Cardiac muscle cell (in vitro differentiated cells and primary cell): ENCODE results near the gene DDI1. TPM values are rescaled to one million over a fixed set of nuclear protein-coding genes. Genes with fewer than 3 reads are reported as not detected.

ENCODE experiments used
- DNase-seq, 2 donors: peaks; one replicate each; pipeline versions ENCODE4 v3.0.0 to v3.0.0-alpha.2; 2010 to 2017; ENCODE audit warnings: low read depth in 1 of 2, low spot score in 1 of 2
- H3K27ac ChIP-seq: fragments of 200-600 bp; sonication (generic); 2 replicates; pipeline ENCODE4 v1.5.1; 2016
- H3K27me3 ChIP-seq: fragments of 200-600 bp; sonication (generic); 2 replicates; pipeline ENCODE4 v1.6.0; 2016; ENCODE audit warnings: control low read depth
- H3K36me3 ChIP-seq: fragments of 200-600 bp; sonication (generic); 2 replicates; pipeline ENCODE4 v1.5.1; 2016; ENCODE audit warnings: control low read depth
- H3K4me1 ChIP-seq: fragments of 200-600 bp; sonication (generic); 2 replicates; pipeline ENCODE4 v1.8.1; 2017; ENCODE audit warnings: low read depth, mild to moderate bottlenecking, mixed run types
- H3K4me3 ChIP-seq: fragments of 200-600 bp; sonication (generic); 2 replicates; pipeline ENCODE4 v1.5.1; 2016; ENCODE audit warnings: mild to moderate bottlenecking
- H3K9me3 ChIP-seq: fragments of 200-600 bp; sonication (generic); 2 replicates; pipeline ENCODE4 v1.5.1; 2017; ENCODE audit warnings: low read depth, mild to moderate bottlenecking, control low read depth
- CTCF ChIP-seq: IDR thresholded peaks from 2 replicates; pipeline ENCODE4 v1.5.1; 2012; ENCODE audit warnings: low read depth, mild to moderate bottlenecking, low read length
- polyA plus RNA-seq: library from polyadenylated mRNA; unstranded; fragments of >200 nt; fragmentation: Nextera tagmentation; extraction: Ambion mirVana; gene quantifications from 2 replicates; pipeline ENCODE4 v1.2.1, GENCODE V29; 2016
- total RNA-seq: library from RNA; depleted of rRNA; stranded (reverse); fragments of >200 nt; gene quantifications from 2 replicates; pipeline ENCODE4 v1.2.3, GENCODE V29; 2016

The DDI1 gene
- total and polyA plus RNA-seq, 2 experiments from 2014 or later: 2.8 TPM; not detected in 1

- peak in 1 of 2 donors; percentile 74 for DNase-seq
Measured at GRCh38 chr11:104001561-104002056, 34.8 kb upstream of the DDI1 start.

GRCh38 chr11:104003491-104003890 is 32.9 kb upstream of the DDI1 start:
- no peak for TF ChIP-seq CTCF
- Histone ChIP-seq H3K4me3 (no peak overlapping the region), H3K27ac (peak overlapping the region; percentile 73), H3K9me3 (no peaks in the 10 kb centered on the region), H3K36me3 (no peaks in the 10 kb centered on the region), H3K27me3 (no peaks in the 10 kb centered on the region), H3K4me1 (peaks cover 15% of the 10 kb centered on the region)
- peak; percentile 24 to 58 for DNase-seq

More at GRCh38 chr11:104001561-104002056, 34.8 kb upstream of the DDI1 start:
- no peak for TF ChIP-seq CTCF
- Histone ChIP-seq H3K27ac (no peak overlapping the region), H3K9me3 (no peaks in the 10 kb centered on the region), H3K4me3 (no peak overlapping the region), H3K27me3 (no peaks in the 10 kb centered on the region), H3K4me1 (peaks cover 15% of the 10 kb centered on the region), H3K36me3 (no peaks in the 10 kb centered on the region)

GRCh38 chr11:104005234-104005855 is 31.1 kb upstream of the DDI1 start:
- no peaks in the 10 kb centered on the region for H3K9me3 ChIP-seq
- no peaks in the 10 kb centered on the region for H3K27me3 ChIP-seq
- no peak overlapping the region for H3K4me3 ChIP-seq
- peaks cover 31% of the 10 kb centered on the region for H3K4me1 ChIP-seq
- no peak overlapping the region for H3K27ac ChIP-seq
- TF ChIP-seq CTCF: no peak
- DNase-seq: peak in 1 of 2 donors; percentile 25
- H3K36me3 ChIP-seq: no peaks in the 10 kb centered on the region

GRCh38 chr11:104009744-104010143 is 26.7 kb upstream of the DDI1 start:
- TF ChIP-seq CTCF: no peak
- Histone ChIP-seq H3K4me1 (peaks cover 22% of the 10 kb centered on the region), H3K36me3 (no peaks in the 10 kb centered on the region), H3K4me3 (no peak overlapping the region), H3K27ac (peak overlapping the region; percentile 11), H3K9me3 (no peaks in the 10 kb centered on the region), H3K27me3 (no peaks in the 10 kb centered on the region)
- DNase-seq: peak in 1 of 2 donors; percentile 49

GRCh38 chr11:104011044-104011443 is 25.4 kb upstream of the DDI1 start:
- no peak for TF ChIP-seq CTCF
- Histone ChIP-seq H3K9me3 (no peaks in the 10 kb centered on the region), H3K27me3 (no peaks in the 10 kb centered on the region), H3K36me3 (no peaks in the 10 kb centered on the region), H3K4me1 (peaks cover 22% of the 10 kb centered on the region), H3K27ac (no peak overlapping the region), H3K4me3 (no peak overlapping the region)
- peak in 1 of 2 donors; percentile 19 for DNase-seq
